Thoracic aorta (tissue), 2 donors: Measurements from ENCODE around the gene PGGHG. TPM values are rescaled to one million over a fixed set of nuclear protein-coding genes. Genes with fewer than 3 reads are reported as not detected.

Experiments
- ATAC-seq: fragments of 150-250 bp; one replicate; pipeline ENCODE4 v1.8.0; 2017; ENCODE audit warnings: low read depth; ENCODE audit not compliant: insufficient number of reproducible peaks, low FRiP score
- DNase-seq: peaks from one replicate; pipeline ENCODE4 v3.0.0-alpha.2; 2020; ENCODE audit warnings: low spot score
- H3K27ac ChIP-seq, 2 donors: fragments of 200-600 bp; sonication (generic); 1 replicate in 1 of 2; 2 replicates in 1 of 2; pipeline ENCODE4 v1.5.1; 2016; ENCODE audit warnings: mild to moderate bottlenecking in 2 of 2, moderate library complexity in 2 of 2
- H3K27me3 ChIP-seq: fragments of 200-600 bp; sonication (generic); replicated peaks from 2 replicates; pipeline ENCODE4 v1.6.0; 2016; ENCODE audit warnings: mild to moderate bottlenecking; ENCODE audit not compliant: insufficient read depth
- H3K36me3 ChIP-seq: fragments of 200-600 bp; sonication (generic); one replicate; pipeline ENCODE4 v1.5.1; 2016
- H3K4me1 ChIP-seq, 2 donors: fragments of 200-600 bp; sonication (generic); 1 replicate in 1 of 2; 2 replicates in 1 of 2; pipeline versions ENCODE4 v1.5.1 to v1.6.0; 2016; ENCODE audit warnings: low read depth in 2 of 2, mild to moderate bottlenecking in 1 of 2; ENCODE audit not compliant: control insufficient read depth in 1 of 2
- H3K4me3 ChIP-seq: fragments of 200-600 bp; sonication (generic); 2 replicates; pipeline ENCODE4 v1.5.1; 2016; ENCODE audit warnings: mild to moderate bottlenecking
- H3K9me3 ChIP-seq: fragments of 200-600 bp; sonication (generic); 2 replicates; pipeline ENCODE4 v1.5.1; 2016
- CTCF ChIP-seq: fragments of 200-600 bp; sonication (generic); IDR thresholded peaks from one replicate; pipeline ENCODE4 v1.5.1; 2019; ENCODE audit warnings: antibody characterized with exemption
- total RNA-seq, 2 donors: library from RNA; depleted of rRNA; stranded (reverse); fragments of >200 nt; gene quantifications; one replicate each; pipeline versions ENCODE4 v1.1.0 to v1.2.3, GENCODE V29; 2016

PGGHG gene
- total RNA-seq, 2 donors from 2014 or later = 54.2 to 68.8 TPM

- no peak for ATAC-seq
- Histone ChIP-seq H3K4me3 (peak overlapping the region; percentile 80), H3K9me3 (no peaks in the 10 kb centered on the region), H3K27ac (no peak overlapping the region), H3K4me1 (peaks cover 6 to 20% of the 10 kb centered on the region in 2 donors), H3K36me3 (no peaks in the 10 kb centered on the region), H3K27me3 (no peaks in the 10 kb centered on the region)
- no peak for TF ChIP-seq CTCF
- DNase-seq = no peak
Observed at GRCh38 chr11:287821-288477, 977 bp upstream of the PGGHG start.

GRCh38 chr11:289398-289711 lies 429 bp downstream of the PGGHG start:
- Histone ChIP-seq H3K27me3 (no peaks in the 10 kb centered on the region), H3K27ac (no peak overlapping the region), H3K4me3 (peak overlapping the region; percentile 80), H3K9me3 (no peaks in the 10 kb centered on the region), H3K4me1 (peaks cover 6 to 20% of the 10 kb centered on the region in 2 donors), H3K36me3 (peaks cover 5% of the 10 kb centered on the region)
- no peak for DNase-seq
- ATAC-seq = no peak
- no peak for TF ChIP-seq CTCF

DNA sequence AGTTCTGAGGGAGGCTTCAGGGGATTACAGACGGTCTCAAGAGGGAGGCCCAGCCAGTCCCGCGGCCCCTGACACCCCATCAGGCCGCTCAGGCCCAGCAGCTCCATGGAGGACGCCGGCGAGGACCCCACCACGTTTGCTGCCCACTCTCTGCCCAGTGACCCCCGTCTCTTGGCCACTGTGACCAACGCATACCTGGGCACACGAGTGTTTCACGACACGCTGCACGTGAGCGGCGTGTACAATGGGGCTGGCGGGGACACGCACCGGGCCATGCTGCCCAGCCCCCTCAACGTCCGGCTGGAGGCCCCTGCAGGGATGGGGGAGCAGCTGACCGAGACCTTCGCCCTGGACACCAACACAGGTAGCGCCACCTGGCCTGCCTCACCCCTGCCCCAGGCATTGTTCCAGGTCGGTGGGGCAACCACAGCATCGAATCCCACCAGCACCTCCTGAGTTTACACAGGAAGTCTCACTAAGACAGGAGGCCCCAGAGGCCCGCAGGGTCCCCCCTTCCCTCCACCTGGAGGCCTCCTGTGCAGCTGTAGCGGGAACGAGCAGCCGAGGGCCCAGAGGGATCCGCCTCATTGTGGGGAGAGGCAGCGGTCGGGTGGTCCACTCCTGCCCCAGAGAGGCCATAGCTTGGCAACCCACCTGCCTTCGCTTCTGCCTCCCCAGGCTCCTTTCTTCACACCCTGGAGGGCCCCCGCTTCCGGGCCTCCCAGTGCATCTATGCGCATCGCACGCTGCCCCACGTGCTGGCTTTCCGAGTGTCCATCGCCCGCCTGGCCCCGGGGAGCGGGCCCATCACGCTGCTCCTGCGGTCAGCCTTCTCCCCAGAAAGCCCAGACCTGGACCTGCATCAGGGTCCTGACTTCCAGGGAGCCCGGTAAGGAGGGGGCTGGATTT lies 1.0 kb downstream of the PGGHG start:
- TF ChIP-seq CTCF = no peak
- Histone ChIP-seq H3K27me3 (no peaks in the 10 kb centered on the region), H3K27ac (no peak overlapping the region), H3K4me1 (peaks cover 6 to 20% of the 10 kb centered on the region in 2 donors), H3K9me3 (no peaks in the 10 kb centered on the region), H3K4me3 (peak overlapping the region; percentile 80), H3K36me3 (peaks cover 5% of the 10 kb centered on the region)
- ATAC-seq (no peak), DNase-seq (no peak)

GRCh38 chr11:290621-291231 lies 1.8 kb downstream of the PGGHG start:
- Histone ChIP-seq H3K4me1 (peaks cover 6 to 20% of the 10 kb centered on the region in 2 donors), H3K27me3 (no peaks in the 10 kb centered on the region), H3K27ac (no peak overlapping the region), H3K4me3 (no peak overlapping the region), H3K9me3 (no peaks in the 10 kb centered on the region), H3K36me3 (peaks cover 5% of the 10 kb centered on the region)
- no peak for DNase-seq
- TF ChIP-seq CTCF = no peak
- no peak for ATAC-seq
